NCI-H2029 (cell line): Measurements from ENCODE around the gene ZBTB2.
A peak's percentile ranks its signal among the peaks of the same experiment; 100 is the strongest.
"Not testable (repeated sequence)": the region's sequence is repeated elsewhere in the genome, so short reads cannot be mapped to it uniquely, and the experiment has no call there.

Experiments
- DNase-seq: peaks from one replicate; lab custom pipeline; 2025; lab: John Stamatoyannopoulos, UW

The ZBTB2 gene

GRCh38 chr6:151327101-151327500 lies 64.3 kb downstream of the ZBTB2 start:
- DNase-seq: no peak

- DNase-seq: no peak
These were observed 65.1 kb downstream of the ZBTB2 start for GRCh38 chr6:151326116-151326825.

- DNase-seq: no peak
These were observed 66.0 kb downstream of the ZBTB2 start for GRCh38 chr6:151325075-151326050.

- DNase-seq: no peak
These were observed 66.9 kb downstream of the ZBTB2 start for GRCh38 chr6:151324488-151324825.

- peak; percentile 47 for DNase-seq
These were observed 67.4 kb downstream of the ZBTB2 start for GRCh38 chr6:151323791-151324487.

GRCh38 chr6:151322570-151322969 lies 68.8 kb downstream of the ZBTB2 start:
- no peak for DNase-seq

- no peak for DNase-seq
These were observed 69.9 kb downstream of the ZBTB2 start for GRCh38 chr6:151321438-151321837.

GRCh38 chr6:151320140-151320539 lies 71.2 kb downstream of the ZBTB2 start:
- DNase-seq: no peak

- no peak for DNase-seq
These were observed 73.4 kb downstream of the ZBTB2 start for GRCh38 chr6:151317995-151318365.

GRCh38 chr6:151317103-151317994 lies 74.0 kb downstream of the ZBTB2 start:
- DNase-seq: no peak

GRCh38 chr6:151315661-151316060 lies 75.7 kb downstream of the ZBTB2 start:
- not testable (repeated sequence) for DNase-seq
